Progenitor cell of endocrine pancreas (in vitro differentiated cells): ENCODE measurements around the gene FOXN4. TPM values are rescaled to one million over a fixed set of nuclear protein-coding genes. Genes with fewer than 3 reads are reported as not detected.

Experiments
- DNase-seq: peaks from one replicate; pipeline ENCODE4 v3.0.0; 2021; ENCODE audit warnings: low spot score; ENCODE audit not compliant: unreplicated experiment
- H3K27ac Mint-ChIP-seq: 2 replicates; pipeline ENCODE4 v1.8.0; 2021; ENCODE audit warnings: mild to moderate bottlenecking, moderate library complexity, mixed read lengths
- H3K27me3 Mint-ChIP-seq: 2 replicates; pipeline ENCODE4 v1.8.0; 2021; ENCODE audit warnings: mixed read lengths
- H3K36me3 Mint-ChIP-seq: 2 replicates; pipeline ENCODE4 v1.8.0; 2022; ENCODE audit warnings: mixed read lengths; ENCODE audit not compliant: insufficient read depth
- H3K4me1 Mint-ChIP-seq: 2 replicates; pipeline ENCODE4 v1.8.0; 2021; ENCODE audit warnings: low read depth, mixed read lengths
- H3K4me3 Mint-ChIP-seq: 2 replicates; pipeline ENCODE4 v1.8.0; 2021; ENCODE audit warnings: low read depth, mild to moderate bottlenecking, moderate library complexity, mixed read lengths
- H3K9me3 Mint-ChIP-seq: 2 replicates; pipeline ENCODE4 v1.8.0; 2021; ENCODE audit warnings: low read depth, mixed read lengths
- CTCF ChIP-seq: fragments of 200-600 bp; sonication (generic); IDR thresholded peaks from one replicate; pipeline ENCODE4 v1.5.0; 2021; ENCODE audit warnings: antibody characterized with exemption, mild to moderate bottlenecking; ENCODE audit not compliant: unreplicated experiment
- total RNA-seq: library from RNA; stranded (reverse); gene quantifications from 2 replicates; pipeline ENCODE4 v1.2.1, GENCODE V29; 2021

Gene FOXN4
- total RNA-seq, 1 donor from 2014 or later = 0.34 TPM

- Mint-ChIP-seq H3K4me3 (no peak overlapping the region), H3K36me3 (peaks cover 4% of the 10 kb centered on the region), H3K27ac (no peak overlapping the region), H3K9me3 (no peaks in the 10 kb centered on the region), H3K4me1 (no peaks in the 10 kb centered on the region), H3K27me3 (no peaks in the 10 kb centered on the region)
- DNase-seq = no peak
- no peak for TF ChIP-seq CTCF
Observed at GRCh38 chr12:109230193-109230592, 78.9 kb downstream of the FOXN4 start.

GRCh38 chr12:109228664-109229063, 80.4 kb downstream of the FOXN4 start:
- no peak overlapping the region for H3K27ac Mint-ChIP-seq
- H3K4me1 Mint-ChIP-seq = no peaks in the 10 kb centered on the region
- no peak for DNase-seq
- H3K27me3 Mint-ChIP-seq = no peaks in the 10 kb centered on the region
- no peak for TF ChIP-seq CTCF
- H3K4me3 Mint-ChIP-seq = no peak overlapping the region
- no peaks in the 10 kb centered on the region for H3K9me3 Mint-ChIP-seq
- peaks cover 6% of the 10 kb centered on the region for H3K36me3 Mint-ChIP-seq

Other genes with a start within 250 kb of the FOXN4 start
- gene ALKBH2, start 215.8 kb downstream of the FOXN4 start, total RNA-seq = 22.0 and 28.9 TPM in 2 replicates
- 81.5 and 84.1 TPM in 2 replicates for gene UNG, start 211.7 kb downstream of the FOXN4 start, total RNA-seq
- gene ACACB, start 192.7 kb downstream of the FOXN4 start, total RNA-seq = 38.1 and 47.3 TPM in 2 replicates
- gene MYO1H, start 38.6 kb upstream of the FOXN4 start, total RNA-seq = 0.51 and 0.77 TPM in 2 replicates
- gene KCTD10, start 168.0 kb upstream of the FOXN4 start, total RNA-seq = 47.7 and 51.1 TPM in 2 replicates
- gene UBE3B, start 168.3 kb upstream of the FOXN4 start, total RNA-seq = 41.8 and 46.9 TPM in 2 replicates